Lower lobe of right lung (tissue), 2 donors: ENCODE measurements around the gene CSF1R. TPM values are rescaled to one million over a fixed set of nuclear protein-coding genes. Genes with fewer than 3 reads are reported as not detected.

Source experiments
- ATAC-seq, 2 donors: fragments of 200-7000 bp; cut with Tn5 transposase; one replicate each; pipeline ENCODE4 v1.9.1; 2020 to 2022; ENCODE audit warnings: mild to moderate bottlenecking in 2 of 2, moderate library complexity in 2 of 2
- DNase-seq: peaks from one replicate; pipeline ENCODE4 v3.0.0-alpha.2; 2020
- H3K27ac ChIP-seq: fragments of 200-600 bp; one replicate; pipeline ENCODE4 v1.8.0; 2022
- H3K27me3 ChIP-seq: fragments of 200-600 bp; one replicate; pipeline ENCODE4 v1.8.0; 2022; ENCODE audit warnings: low read depth
- H3K36me3 ChIP-seq: fragments of 200-600 bp; one replicate; pipeline ENCODE4 v1.8.0; 2022; ENCODE audit warnings: mild to moderate bottlenecking
- H3K4me1 ChIP-seq: fragments of 200-600 bp; one replicate; pipeline ENCODE4 v1.8.0; 2022
- H3K4me3 ChIP-seq: fragments of 200-600 bp; one replicate; pipeline ENCODE4 v1.8.0; 2022; ENCODE audit warnings: mild to moderate bottlenecking
- H3K9me3 ChIP-seq: fragments of 200-600 bp; one replicate; pipeline ENCODE4 v1.8.0; 2022
- CTCF ChIP-seq: fragments of 200-600 bp; IDR thresholded peaks from one replicate; pipeline ENCODE4 v1.8.0; 2022; ENCODE audit warnings: antibody characterized with exemption, mild to moderate bottlenecking
- intact Hi-C: fragments of 100-400 bp; cut with DNase I; formaldehyde crosslinking; loops from one replicate; pipeline ENCODE4 v1.11.0; 2022
- total RNA-seq: library from RNA; stranded (reverse); fragmentation: NEBNext Ultra II Directional; extraction: Animal tissue kit (Norgen Biotek cat#: 25700); gene quantifications from one replicate; pipeline ENCODE4 v1.2.1, GENCODE V29; 2021
- donor health status: DM: no; HTN: yes; CAD: no; lungs with severe emphysema.

CSF1R gene
- total RNA-seq, 1 donor from 2014 or later: 78.2 TPM

GRCh38 chr5:150063638-150064037 is 22.7 kb downstream of the CSF1R start:
- no peaks in the 10 kb centered on the region for H3K36me3 ChIP-seq
- intact Hi-C loops: no loop called here
- DNase-seq (no peak), ATAC-seq (no peak)
- H3K4me3 ChIP-seq: no peak overlapping the region
- TF ChIP-seq CTCF: no peak
- H3K27ac ChIP-seq: no peak overlapping the region
- peaks cover 24% of the 10 kb centered on the region for H3K4me1 ChIP-seq
- no peaks in the 10 kb centered on the region for H3K27me3 ChIP-seq
- no peaks in the 10 kb centered on the region for H3K9me3 ChIP-seq

GRCh38 chr5:150062216-150062922 is 24.0 kb downstream of the CSF1R start:
- ATAC-seq (no peak), DNase-seq (no peak)
- intact Hi-C loops: no loop called here
- H3K27me3 ChIP-seq: no peaks in the 10 kb centered on the region
- no peak for TF ChIP-seq CTCF
- H3K27ac ChIP-seq: no peak overlapping the region
- peaks cover 24% of the 10 kb centered on the region for H3K4me1 ChIP-seq
- no peak overlapping the region for H3K4me3 ChIP-seq
- no peaks in the 10 kb centered on the region for H3K9me3 ChIP-seq
- no peaks in the 10 kb centered on the region for H3K36me3 ChIP-seq

GRCh38 chr5:150061538-150061995 is 24.8 kb downstream of the CSF1R start:
- DNase-seq: no peak
- no peak for TF ChIP-seq CTCF

GRCh38 chr5:150060471-150060870 is 25.9 kb downstream of the CSF1R start:
- Histone ChIP-seq H3K36me3 (peaks cover 8% of the 10 kb centered on the region), H3K9me3 (no peaks in the 10 kb centered on the region), H3K4me1 (peaks cover 12% of the 10 kb centered on the region), H3K27ac (no peak overlapping the region), H3K27me3 (no peaks in the 10 kb centered on the region), H3K4me3 (no peak overlapping the region)
- TF ChIP-seq CTCF: no peak
- ATAC-seq: no peak
- intact Hi-C loops: no loop called here
- DNase-seq: no peak

More at GRCh38 chr5:150061538-150061995, 24.8 kb downstream of the CSF1R start:
- Histone ChIP-seq H3K9me3 (no peaks in the 10 kb centered on the region), H3K36me3 (no peaks in the 10 kb centered on the region), H3K4me1 (peaks cover 16% of the 10 kb centered on the region), H3K27me3 (no peaks in the 10 kb centered on the region), H3K27ac (no peak overlapping the region), H3K4me3 (no peak overlapping the region)
- no peak for ATAC-seq
- intact Hi-C loops: no loop called here

GRCh38 chr5:150059623-150060022 is 26.7 kb downstream of the CSF1R start:
- intact Hi-C loops: no loop called here
- Histone ChIP-seq H3K4me1 (peaks cover 12% of the 10 kb centered on the region), H3K27me3 (no peaks in the 10 kb centered on the region), H3K27ac (no peak overlapping the region), H3K4me3 (no peak overlapping the region), H3K36me3 (peaks cover 17% of the 10 kb centered on the region), H3K9me3 (no peaks in the 10 kb centered on the region)
- no peak for DNase-seq
- no peak for ATAC-seq
- no peak for TF ChIP-seq CTCF
